ENCODE measurements around the gene DDX47.
"Not testable (repeated sequence)": the region's sequence is repeated elsewhere in the genome, so short reads cannot be mapped to it uniquely, and the experiment has no call there.

The DDX47 gene

GRCh38 chr12:12823811-12824210 lies 10.7 kb downstream of the DDX47 start:
- no peak for DNase-seq

- no peak for DNase-seq
These were observed 22.4 kb downstream of the DDX47 start for GRCh38 chr12:12835378-12836146.

GRCh38 chr12:12836571-12836970 lies 23.4 kb downstream of the DDX47 start:
- no peak for DNase-seq

- peak; percentile 29 for DNase-seq
These were observed 24.1 kb downstream of the DDX47 start for GRCh38 chr12:12837025-12837812.

GRCh38 chr12:12837813-12838153 lies 24.6 kb downstream of the DDX47 start:
- no peak for DNase-seq

GRCh38 chr12:12839003-12839395 lies 25.9 kb downstream of the DDX47 start:
- no peak for DNase-seq

- DNase-seq: not testable (repeated sequence)
These were observed 26.3 kb downstream of the DDX47 start for GRCh38 chr12:12839439-12839838.

- DNase-seq: peak; percentile 20
These were observed 26.9 kb downstream of the DDX47 start for GRCh38 chr12:12839873-12840579.

GRCh38 chr12:12840580-12840899 lies 27.4 kb downstream of the DDX47 start:
- DNase-seq: no peak

GRCh38 chr12:12841428-12841827 lies 28.3 kb downstream of the DDX47 start:
- not testable (repeated sequence) for DNase-seq

- no peak for DNase-seq
These were observed 32.7 kb downstream of the DDX47 start for GRCh38 chr12:12845794-12846243.

- DNase-seq: not testable (repeated sequence)
These were observed 33.6 kb downstream of the DDX47 start for GRCh38 chr12:12846780-12847179.

GRCh38 chr12:12853435-12853834 lies 40.3 kb downstream of the DDX47 start:
- no peak for DNase-seq

GRCh38 chr12:12859690-12860089 lies 46.5 kb downstream of the DDX47 start:
- no peak for DNase-seq

- no peak for DNase-seq
These were observed 51.1 kb downstream of the DDX47 start for GRCh38 chr12:12864243-12864642.

GRCh38 chr12:12868477-12869235 lies 55.5 kb downstream of the DDX47 start:
- no peak for DNase-seq

- no peak for DNase-seq
These were observed 57.3 kb downstream of the DDX47 start for GRCh38 chr12:12870465-12870864.

GRCh38 chr12:12871587-12872138 lies 58.5 kb downstream of the DDX47 start:
- DNase-seq: no peak

GRCh38 chr12:12872139-12872933 lies 59.2 kb downstream of the DDX47 start:
- peak; percentile 70 for DNase-seq

GRCh38 chr12:12872934-12873275 lies 59.8 kb downstream of the DDX47 start:
- no peak for DNase-seq

- no peak for DNase-seq
These were observed 60.9 kb downstream of the DDX47 start for GRCh38 chr12:12874029-12874428.

- not testable (repeated sequence) for DNase-seq
These were observed 62.2 kb downstream of the DDX47 start for GRCh38 chr12:12875301-12875700.

Measured in DMS153 (cell line).